ENCODE measurements around the gene DGKB. TPM values are rescaled to one million over a fixed set of nuclear protein-coding genes. Genes with fewer than 3 reads are reported as not detected.

The DGKB gene
- total RNA-seq, 4 donors from 2014 or later: 17.3 to 54.9 (median 26.1) TPM

DNA sequence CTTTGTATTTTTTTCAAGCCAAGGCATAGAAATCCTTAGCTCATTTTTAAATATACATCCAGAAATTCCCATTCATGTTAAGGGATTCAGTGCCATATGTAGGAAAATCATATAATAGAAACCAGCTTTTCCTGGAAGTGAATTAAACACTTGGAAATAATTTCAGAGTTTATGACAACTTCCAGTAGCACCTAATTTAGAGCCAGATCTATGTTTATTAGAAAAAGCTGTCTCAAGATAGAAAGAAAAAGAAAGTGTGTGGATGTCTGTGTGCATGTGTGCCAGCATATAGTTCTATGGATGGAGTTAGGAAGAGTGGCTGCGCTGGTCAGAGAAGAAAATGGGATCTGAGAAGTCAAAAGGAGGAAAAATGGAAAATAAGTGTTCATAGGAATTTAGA lies 225.7 kb downstream of the DGKB start:
- TF ChIP-seq, protein P1, sequence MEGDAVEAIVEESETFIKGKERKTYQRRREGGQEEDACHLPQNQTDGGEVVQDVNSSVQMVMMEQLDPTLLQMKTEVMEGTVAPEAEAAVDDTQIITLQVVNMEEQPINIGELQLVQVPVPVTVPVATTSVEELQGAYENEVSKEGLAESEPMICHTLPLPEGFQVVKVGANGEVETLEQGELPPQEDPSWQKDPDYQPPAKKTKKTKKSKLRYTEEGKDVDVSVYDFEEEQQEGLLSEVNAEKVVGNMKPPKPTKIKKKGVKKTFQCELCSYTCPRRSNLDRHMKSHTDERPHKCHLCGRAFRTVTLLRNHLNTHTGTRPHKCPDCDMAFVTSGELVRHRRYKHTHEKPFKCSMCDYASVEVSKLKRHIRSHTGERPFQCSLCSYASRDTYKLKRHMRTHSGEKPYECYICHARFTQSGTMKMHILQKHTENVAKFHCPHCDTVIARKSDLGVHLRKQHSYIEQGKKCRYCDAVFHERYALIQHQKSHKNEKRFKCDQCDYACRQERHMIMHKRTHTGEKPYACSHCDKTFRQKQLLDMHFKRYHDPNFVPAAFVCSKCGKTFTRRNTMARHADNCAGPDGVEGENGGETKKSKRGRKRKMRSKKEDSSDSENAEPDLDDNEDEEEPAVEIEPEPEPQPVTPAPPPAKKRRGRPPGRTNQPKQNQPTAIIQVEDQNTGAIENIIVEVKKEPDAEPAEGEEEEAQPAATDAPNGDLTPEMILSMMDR (IDR thresholded peaks at IDR 0.05): no peak
- TF ChIP-seq EP300 (IDR thresholded peaks at IDR 0.05) (no peak), POLR2A (IDR thresholded peaks at IDR 0.05) (no peak), POLR2AphosphoS5 (IDR thresholded peaks at IDR 0.05) (no peak)
- Histone ChIP-seq H3K9me3 (no peaks in the 10 kb centered on the region), H3K27ac (no peak overlapping the region), H3K36me3 (peaks cover 0 to 19% of the 10 kb centered on the region in 2 donors), H3K27me3 (no peaks in the 10 kb centered on the region), H3K4me1 (no peaks in the 10 kb centered on the region), H3K4me3 (no peak overlapping the region)
- 100% methylated on average over 1 of the region's 1 CpG for WGBS, 2 donors (ENCODE audit: low coverage in 1 of 2)
- ATAC-seq: no peak

DNA sequence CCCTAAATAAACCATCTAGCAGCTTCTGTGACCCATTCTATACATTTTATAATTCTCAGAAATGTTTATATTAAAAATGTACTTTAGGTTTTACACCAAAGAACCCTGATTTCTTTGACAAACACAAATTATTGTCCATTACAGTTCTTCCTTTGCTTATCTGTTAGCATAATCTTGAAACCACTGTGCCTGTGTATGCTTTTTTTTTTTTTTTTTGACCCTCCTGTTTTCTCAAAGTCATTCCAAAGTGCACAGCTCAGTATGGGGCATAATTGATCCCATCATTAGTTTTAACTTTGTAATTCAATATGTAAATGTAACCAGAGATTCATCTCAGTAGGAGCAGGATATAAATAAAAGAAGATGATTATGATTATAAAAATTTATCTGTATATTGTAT lies 229.3 kb downstream of the DGKB start:
- H3K27ac ChIP-seq: no peak overlapping the region
- H3K4me3 ChIP-seq: no peak overlapping the region
- no peak for TF ChIP-seq EP300 (IDR thresholded peaks at IDR 0.05)
- no peak for TF ChIP-seq POLR2A (IDR thresholded peaks at IDR 0.05)
- TF ChIP-seq, protein P1 (IDR thresholded peaks at IDR 0.05): no peak
- no peak for TF ChIP-seq POLR2AphosphoS5 (IDR thresholded peaks at IDR 0.05)
- ATAC-seq: no peak
- H3K36me3 ChIP-seq: peaks cover 0 to 15% of the 10 kb centered on the region in 2 donors
- no peaks in the 10 kb centered on the region for H3K4me1 ChIP-seq
- no peaks in the 10 kb centered on the region for H3K27me3 ChIP-seq
- H3K9me3 ChIP-seq: no peaks in the 10 kb centered on the region

DNA sequence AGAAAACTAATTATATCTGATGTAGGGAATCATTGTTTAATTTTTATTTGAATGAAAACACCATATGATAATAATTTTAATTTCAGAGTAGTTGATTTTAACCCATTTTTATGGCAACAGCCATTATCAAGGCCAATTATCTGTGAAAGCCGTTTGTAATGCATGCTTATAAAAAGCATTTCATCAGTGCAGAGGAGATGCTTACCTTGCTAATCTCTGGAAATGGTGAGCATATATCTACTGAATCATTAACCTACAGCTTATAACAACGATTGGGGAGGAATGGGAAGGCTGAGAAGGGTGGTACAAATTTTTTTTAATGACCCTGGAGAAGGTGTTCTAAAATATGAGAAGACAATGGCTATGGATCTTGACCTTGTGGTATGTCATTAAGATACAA lies 235.6 kb downstream of the DGKB start:
- ATAC-seq: no peak
- Histone ChIP-seq H3K27me3 (no peaks in the 10 kb centered on the region), H3K4me3 (no peak overlapping the region), H3K9me3 (no peaks in the 10 kb centered on the region), H3K36me3 (no peaks in the 10 kb centered on the region), H3K27ac (no peak overlapping the region), H3K4me1 (no peaks in the 10 kb centered on the region)
- TF ChIP-seq EP300 (IDR thresholded peaks at IDR 0.05): no peak
- TF ChIP-seq, protein P1 (IDR thresholded peaks at IDR 0.05): no peak
- TF ChIP-seq POLR2A (IDR thresholded peaks at IDR 0.05): no peak
- TF ChIP-seq POLR2AphosphoS5 (IDR thresholded peaks at IDR 0.05): no peak
- WGBS, 2 donors (ENCODE audit: low coverage in 1 of 2): 57 to 85% methylated on average over 2 of the region's 2 CpGs

DNA sequence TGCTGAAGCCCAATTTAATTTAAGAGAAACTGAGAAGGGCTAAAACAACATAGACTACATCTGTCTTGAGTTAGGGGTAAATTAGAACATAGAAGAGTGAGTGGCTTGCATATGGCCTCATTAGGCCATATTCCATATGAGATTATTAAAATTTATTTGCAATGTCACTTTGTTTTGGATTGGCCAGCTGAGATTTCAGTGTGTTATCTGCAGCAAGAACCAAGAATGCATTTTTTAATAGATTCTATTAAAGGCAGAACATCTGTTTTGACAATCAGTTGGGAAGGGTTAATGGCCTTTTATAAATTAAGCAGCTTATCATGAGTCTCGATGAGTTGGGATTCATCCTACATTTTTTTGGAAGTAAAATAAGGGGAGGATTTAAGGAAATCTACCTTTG lies 236.2 kb downstream of the DGKB start:
- H3K27ac ChIP-seq: no peak overlapping the region
- no peak overlapping the region for H3K4me3 ChIP-seq
- 45 to 78% methylated on average over 1 of the region's 1 CpG for whole genome bisulfite sequencing, 2 donors (ENCODE audit: low coverage in 1 of 2)
- H3K27me3 ChIP-seq: no peaks in the 10 kb centered on the region
- H3K9me3 ChIP-seq: no peaks in the 10 kb centered on the region
- H3K4me1 ChIP-seq: no peaks in the 10 kb centered on the region
- TF ChIP-seq EP300 (IDR thresholded peaks at IDR 0.05) (no peak), POLR2AphosphoS5 (IDR thresholded peaks at IDR 0.05) (no peak), POLR2A (IDR thresholded peaks at IDR 0.05) (no peak)
- TF ChIP-seq, protein P1 (IDR thresholded peaks at IDR 0.05): no peak
- no peak for ATAC-seq
- no peaks in the 10 kb centered on the region for H3K36me3 ChIP-seq

DNA sequence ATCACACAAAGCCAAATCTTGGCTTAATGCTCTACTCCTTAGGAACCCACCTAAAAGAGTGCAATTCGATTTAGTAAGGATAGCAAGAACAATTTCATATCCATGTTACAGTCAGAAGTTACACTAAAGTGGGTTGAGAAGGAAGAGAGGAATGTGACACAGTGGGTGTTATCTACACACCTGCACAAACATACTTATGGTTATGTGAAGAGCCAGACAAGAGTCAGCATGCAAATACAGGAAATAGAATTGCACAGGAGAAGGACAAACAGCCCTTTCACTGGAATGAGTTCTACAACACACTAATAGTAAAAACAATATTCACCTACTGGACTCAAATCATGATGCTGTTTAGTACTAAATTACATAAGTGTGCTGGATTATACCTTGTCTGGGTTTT lies 262.8 kb downstream of the DGKB start:
- TF ChIP-seq POLR2A (IDR thresholded peaks at IDR 0.05): no peak
- TF ChIP-seq, protein P1 (IDR thresholded peaks at IDR 0.05): no peak
- TF ChIP-seq EP300 (IDR thresholded peaks at IDR 0.05): no peak
- 50 to 83% methylated on average over 1 of the region's 1 CpG for WGBS, 2 donors (ENCODE audit: low coverage in 1 of 2)

More for the DNA sequence above, 262.8 kb downstream of the DGKB start:
- no peaks in the 10 kb centered on the region for H3K4me1 ChIP-seq
- ATAC-seq: no peak
- H3K9me3 ChIP-seq: peaks cover 0 to 12% (median 0%) of the 10 kb centered on the region in 3 donors
- H3K4me3 ChIP-seq: no peak overlapping the region
- no peak overlapping the region for H3K27ac ChIP-seq
- no peaks in the 10 kb centered on the region for H3K27me3 ChIP-seq
- peaks cover 0 to 3% of the 10 kb centered on the region in 2 donors for H3K36me3 ChIP-seq

Measured in gastroesophageal sphincter (tissue), 4 donors.